Loucy (cell line): Measurements from ENCODE around the gene LMBR1.

Experiments used
- H2AFZ ChIP-seq: fragments of 200-600 bp; sonication (generic); 2 replicates; pipeline ENCODE4 v1.6.0; 2016; ENCODE audit warnings: antibody characterized with exemption, mild to moderate bottlenecking, low read length, moderate library complexity
- H3F3A ChIP-seq: fragments of 200-600 bp; 2 replicates; pipeline ENCODE4 v1.6.0; 2016; ENCODE audit warnings: antibody characterized with exemption, low read depth, mild to moderate bottlenecking
- H3K27me3 ChIP-seq: fragments of 200-600 bp; sonication (generic); 2 replicates; pipeline ENCODE4 v1.6.1; 2014; ENCODE audit warnings: low read length, mild to moderate bottlenecking; ENCODE audit not compliant: insufficient read depth, poor library complexity, severe bottlenecking
- H3K36me3 ChIP-seq: fragments of 200-600 bp; sonication (generic); 2 replicates; pipeline ENCODE4 v1.6.1; 2016; ENCODE audit warnings: low read length; ENCODE audit not compliant: insufficient read depth
- H3K4me1 ChIP-seq: fragments of 200-600 bp; sonication (generic); 2 replicates; pipeline ENCODE4 v1.5.1; 2014; ENCODE audit warnings: low read length, mild to moderate bottlenecking; ENCODE audit not compliant: insufficient read depth, poor library complexity, severe bottlenecking
- H3K4me2 ChIP-seq: fragments of 200-600 bp; sonication (generic); 2 replicates; pipeline ENCODE4 v1.6.0; 2014; ENCODE audit warnings: antibody characterized with exemption, low read length, low read depth, mild to moderate bottlenecking; ENCODE audit not compliant: poor library complexity, severe bottlenecking
- H3K4me3 ChIP-seq: fragments of 200-600 bp; sonication (generic); 2 replicates; pipeline ENCODE4 v1.5.1; 2014; ENCODE audit warnings: low read length, mild to moderate bottlenecking, mixed read lengths; ENCODE audit not compliant: poor library complexity, severe bottlenecking
- H3K79me2 ChIP-seq: fragments of 200-600 bp; sonication (generic); 2 replicates; pipeline ENCODE4 v1.6.1; 2014; ENCODE audit warnings: low read length; ENCODE audit not compliant: insufficient read depth
- H3K9ac ChIP-seq: fragments of 200-600 bp; sonication (generic); 2 replicates; pipeline ENCODE4 v1.6.0; 2014; ENCODE audit warnings: mild to moderate bottlenecking, low read depth, low read length, moderate library complexity; ENCODE audit not compliant: poor library complexity, severe bottlenecking
- H3K9me2 ChIP-seq: fragments of 200-600 bp; sonication (generic); replicated peaks from 2 replicates; pipeline ENCODE4 v1.6.1; 2016; ENCODE audit warnings: low read depth, low read length, mixed read lengths
- H3K9me3 ChIP-seq: fragments of 200-600 bp; sonication (generic); 2 replicates; pipeline ENCODE4 v1.6.1; 2014; ENCODE audit warnings: mild to moderate bottlenecking, antibody characterized with exemption, low read length, low read depth; ENCODE audit not compliant: insufficient read depth
- H4K20me1 ChIP-seq: fragments of 200-600 bp; sonication (generic); 2 replicates; pipeline ENCODE4 v1.6.0; 2014; ENCODE audit warnings: antibody characterized with exemption, low read length, mild to moderate bottlenecking; ENCODE audit not compliant: insufficient read depth, poor library complexity, severe bottlenecking
- EZH2phosphoT487 ChIP-seq: fragments of 200-600 bp; IDR thresholded peaks from 2 replicates; pipeline ENCODE4 v1.6.1; 2018; ENCODE audit warnings: antibody characterized with exemption, mild to moderate bottlenecking, moderate library complexity, borderline replicate concordance
- TF ChIP-seq, protein P1 (sequence below): fragments of 200-600 bp; sonication (generic); conservative IDR thresholded peaks from 2 replicates; pipeline ENCODE4 v1.5.1; 2014; ENCODE audit warnings: mild to moderate bottlenecking, antibody characterized with exemption, low read length

The LMBR1 gene

DNA sequence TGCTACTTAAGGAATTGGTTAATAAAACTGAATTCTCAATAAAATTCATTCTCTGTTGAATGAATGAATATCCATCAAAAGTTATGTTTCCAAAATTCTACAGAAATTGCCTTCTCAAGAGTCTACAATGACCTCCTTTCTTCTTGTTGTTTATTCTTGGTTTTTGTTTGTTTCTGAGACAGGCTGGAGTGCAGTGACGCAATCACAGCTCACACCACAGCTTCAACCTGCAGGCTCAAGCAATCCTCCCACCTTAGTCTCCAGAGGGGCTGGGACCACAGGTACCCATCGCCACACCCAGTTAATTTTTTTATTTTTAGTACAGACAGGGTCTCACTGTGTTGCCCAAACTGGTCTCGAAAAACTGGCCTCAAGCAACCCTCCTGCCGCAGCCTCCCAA lies 97.6 kb downstream of the LMBR1 start:
- no peaks in the 10 kb centered on the region; the same call in 1 of the 2 replicates for H3F3A ChIP-seq
- no peak overlapping the region for H2AFZ ChIP-seq
- TF ChIP-seq, protein P1, sequence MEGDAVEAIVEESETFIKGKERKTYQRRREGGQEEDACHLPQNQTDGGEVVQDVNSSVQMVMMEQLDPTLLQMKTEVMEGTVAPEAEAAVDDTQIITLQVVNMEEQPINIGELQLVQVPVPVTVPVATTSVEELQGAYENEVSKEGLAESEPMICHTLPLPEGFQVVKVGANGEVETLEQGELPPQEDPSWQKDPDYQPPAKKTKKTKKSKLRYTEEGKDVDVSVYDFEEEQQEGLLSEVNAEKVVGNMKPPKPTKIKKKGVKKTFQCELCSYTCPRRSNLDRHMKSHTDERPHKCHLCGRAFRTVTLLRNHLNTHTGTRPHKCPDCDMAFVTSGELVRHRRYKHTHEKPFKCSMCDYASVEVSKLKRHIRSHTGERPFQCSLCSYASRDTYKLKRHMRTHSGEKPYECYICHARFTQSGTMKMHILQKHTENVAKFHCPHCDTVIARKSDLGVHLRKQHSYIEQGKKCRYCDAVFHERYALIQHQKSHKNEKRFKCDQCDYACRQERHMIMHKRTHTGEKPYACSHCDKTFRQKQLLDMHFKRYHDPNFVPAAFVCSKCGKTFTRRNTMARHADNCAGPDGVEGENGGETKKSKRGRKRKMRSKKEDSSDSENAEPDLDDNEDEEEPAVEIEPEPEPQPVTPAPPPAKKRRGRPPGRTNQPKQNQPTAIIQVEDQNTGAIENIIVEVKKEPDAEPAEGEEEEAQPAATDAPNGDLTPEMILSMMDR = no peak
- no peak for TF ChIP-seq EZH2phosphoT487
- H4K20me1 ChIP-seq = no peaks in the 10 kb centered on the region
- no peaks in the 10 kb centered on the region for H3K9me3 ChIP-seq
- H3K4me3 ChIP-seq = no peak overlapping the region
- no peaks in the 10 kb centered on the region for H3K79me2 ChIP-seq
- H3K36me3 ChIP-seq = peaks cover 13% of the 10 kb centered on the region; the same call in 1 of the 2 replicates
- H3K9me2 ChIP-seq = no peaks in the 10 kb centered on the region
- no peaks in the 10 kb centered on the region for H3K27me3 ChIP-seq
- H3K4me1 ChIP-seq = no peaks in the 10 kb centered on the region
- H3K4me2 ChIP-seq = no peak overlapping the region
- H3K9ac ChIP-seq = no peak overlapping the region

DNA sequence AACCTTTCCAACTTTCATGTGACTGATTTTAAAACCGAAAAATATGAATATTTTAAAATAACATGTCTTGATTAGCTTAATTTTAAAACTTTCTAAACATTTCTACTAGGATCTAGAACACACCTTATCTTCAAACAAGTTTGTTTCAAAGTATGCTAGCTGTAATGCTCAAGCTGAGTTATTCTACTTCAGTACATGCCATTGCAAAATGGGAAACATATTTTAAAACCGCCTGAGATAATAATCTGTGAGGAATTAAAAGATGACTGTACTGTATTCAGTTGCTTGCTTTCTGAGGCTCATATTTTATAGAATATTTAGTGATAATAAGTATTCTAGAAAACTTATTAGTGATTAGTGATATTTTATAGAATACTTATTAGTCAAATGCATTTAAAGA lies 99.6 kb downstream of the LMBR1 start:
- H3K9me2 ChIP-seq = no peaks in the 10 kb centered on the region
- H3K4me1 ChIP-seq = no peaks in the 10 kb centered on the region
- no peak overlapping the region for H3K4me3 ChIP-seq
- H3K36me3 ChIP-seq = peaks cover 16% of the 10 kb centered on the region
- H3K4me2 ChIP-seq = no peak overlapping the region
- H3K27me3 ChIP-seq = no peaks in the 10 kb centered on the region
- H2AFZ ChIP-seq = no peak overlapping the region
- H3F3A ChIP-seq = no peaks in the 10 kb centered on the region; the same call in 1 of the 2 replicates
- H3K9ac ChIP-seq = no peak overlapping the region
- H3K79me2 ChIP-seq = no peaks in the 10 kb centered on the region
- no peaks in the 10 kb centered on the region for H4K20me1 ChIP-seq
- no peaks in the 10 kb centered on the region for H3K9me3 ChIP-seq
- no peak for TF ChIP-seq EZH2phosphoT487
- TF ChIP-seq, protein P1 = no peak

DNA sequence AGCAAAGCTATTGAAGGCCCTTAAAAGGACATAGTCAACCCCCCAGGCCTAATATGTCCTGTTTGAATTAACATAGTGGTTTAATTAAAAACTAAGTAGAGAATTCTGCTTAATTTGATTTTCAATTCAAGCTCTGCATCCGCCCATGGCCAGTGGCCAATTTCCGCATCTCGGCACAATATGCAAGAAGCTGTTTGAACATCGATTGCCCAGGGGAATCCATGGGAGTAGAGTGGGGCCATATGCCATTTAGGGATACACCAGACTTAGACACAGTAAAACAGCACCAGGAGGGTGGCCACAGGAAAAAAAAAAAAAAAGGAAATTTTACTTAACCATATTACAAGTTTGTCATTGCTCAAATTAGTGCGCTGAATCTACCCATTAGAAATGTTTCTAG lies 100.4 kb downstream of the LMBR1 start:
- H3K79me2 ChIP-seq = no peaks in the 10 kb centered on the region
- no peaks in the 10 kb centered on the region for H3K4me1 ChIP-seq
- H3K9me3 ChIP-seq = no peaks in the 10 kb centered on the region
- H3K9me2 ChIP-seq = no peaks in the 10 kb centered on the region
- no peak overlapping the region for H2AFZ ChIP-seq
- peaks cover 16% of the 10 kb centered on the region for H3K36me3 ChIP-seq
- TF ChIP-seq EZH2phosphoT487 = no peak
- TF ChIP-seq, protein P1 = no peak
- H3K4me3 ChIP-seq = no peak overlapping the region
- H4K20me1 ChIP-seq = no peaks in the 10 kb centered on the region
- H3F3A ChIP-seq = no peaks in the 10 kb centered on the region; the same call in 1 of the 2 replicates
- H3K9ac ChIP-seq = no peak overlapping the region
- no peaks in the 10 kb centered on the region for H3K27me3 ChIP-seq
- no peak overlapping the region for H3K4me2 ChIP-seq
